Activated T-cell treated with anti-CD3 and anti-CD28 coated beads for 1 hour (primary cell): ENCODE measurements around the gene RPL7L1.
"Not testable (repeated sequence)": the region's sequence is repeated elsewhere in the genome, so short reads cannot be mapped to it uniquely, and the experiment has no call there.

Source experiments
- DNase-seq: peaks from one replicate; pipeline ENCODE4 v3.0.0-alpha.2; 2020; ENCODE audit warnings: low read depth

Gene RPL7L1

GRCh38 chr6:42891199-42891722, 11.8 kb downstream of the RPL7L1 start:
- DNase-seq = no peak

- not testable (repeated sequence) for DNase-seq
These were observed 14.8 kb downstream of the RPL7L1 start for GRCh38 chr6:42894041-42894828.

- DNase-seq = no peak
These were observed 16.8 kb downstream of the RPL7L1 start for GRCh38 chr6:42896178-42896719.

- DNase-seq = peak; percentile 65
These were observed 19.5 kb downstream of the RPL7L1 start for GRCh38 chr6:42898891-42899361.

GRCh38 chr6:42899871-42900270, 20.5 kb downstream of the RPL7L1 start:
- DNase-seq = no peak

GRCh38 chr6:42901538-42901957, 22.1 kb downstream of the RPL7L1 start:
- DNase-seq = peak; percentile 51

GRCh38 chr6:42902429-42903263, 23.2 kb downstream of the RPL7L1 start:
- DNase-seq = not testable (repeated sequence)

GRCh38 chr6:42904467-42904866, 25.1 kb downstream of the RPL7L1 start:
- DNase-seq = no peak

- no peak for DNase-seq
These were observed 27.9 kb downstream of the RPL7L1 start for GRCh38 chr6:42907336-42907735.

- no peak for DNase-seq
These were observed 30.4 kb downstream of the RPL7L1 start for GRCh38 chr6:42909835-42910234.

- DNase-seq = no peak
These were observed 32.0 kb downstream of the RPL7L1 start for GRCh38 chr6:42911171-42912021.

- no peak for DNase-seq
These were observed 35.1 kb downstream of the RPL7L1 start for GRCh38 chr6:42914546-42914945.

GRCh38 chr6:42915732-42916131, 36.3 kb downstream of the RPL7L1 start, which contains the start of gene PTCRA:
Gene PTCRA, plus strand, starts transcription at chr6:42916053. Its CDS starts 17 bp downstream, at chr6:42916070.
- DNase-seq = no peak

GRCh38 chr6:42916288-42916687, 36.9 kb downstream of the RPL7L1 start:
- DNase-seq = no peak

GRCh38 chr6:42921801-42922200, 42.4 kb downstream of the RPL7L1 start:
- no peak for DNase-seq

- DNase-seq = no peak
These were observed 44.2 kb downstream of the RPL7L1 start for GRCh38 chr6:42923666-42924065.

GRCh38 chr6:42925248-42925857, 45.9 kb downstream of the RPL7L1 start:
- no peak for DNase-seq

GRCh38 chr6:42928986-42929820, 49.8 kb downstream of the RPL7L1 start, which contains the start of gene CNPY3:
Gene CNPY3, plus strand, starts transcription at chr6:42929480. Its CDS starts 91 bp downstream, at chr6:42929571.
- DNase-seq = peak; percentile 85

- peak; percentile 29 for DNase-seq
These were observed 50.5 kb downstream of the RPL7L1 start for GRCh38 chr6:42929821-42930360.

GRCh38 chr6:42932412-42932811, 53.0 kb downstream of the RPL7L1 start:
- DNase-seq = no peak
